HG02885 (cell line): ENCODE results near the gene RTN4.
"Not testable (repeated sequence)": the region's sequence is repeated elsewhere in the genome, so short reads cannot be mapped to it uniquely, and the experiment has no call there.

Source experiments
- ATAC-seq: cut with Tn5 transposase; IDR thresholded peaks from one replicate; pipeline ENCODE4 v1.9.1; 2021; ENCODE audit warnings: mild to moderate bottlenecking; ENCODE audit not compliant: unreplicated experiment, poor library complexity

RTN4 gene

DNA sequence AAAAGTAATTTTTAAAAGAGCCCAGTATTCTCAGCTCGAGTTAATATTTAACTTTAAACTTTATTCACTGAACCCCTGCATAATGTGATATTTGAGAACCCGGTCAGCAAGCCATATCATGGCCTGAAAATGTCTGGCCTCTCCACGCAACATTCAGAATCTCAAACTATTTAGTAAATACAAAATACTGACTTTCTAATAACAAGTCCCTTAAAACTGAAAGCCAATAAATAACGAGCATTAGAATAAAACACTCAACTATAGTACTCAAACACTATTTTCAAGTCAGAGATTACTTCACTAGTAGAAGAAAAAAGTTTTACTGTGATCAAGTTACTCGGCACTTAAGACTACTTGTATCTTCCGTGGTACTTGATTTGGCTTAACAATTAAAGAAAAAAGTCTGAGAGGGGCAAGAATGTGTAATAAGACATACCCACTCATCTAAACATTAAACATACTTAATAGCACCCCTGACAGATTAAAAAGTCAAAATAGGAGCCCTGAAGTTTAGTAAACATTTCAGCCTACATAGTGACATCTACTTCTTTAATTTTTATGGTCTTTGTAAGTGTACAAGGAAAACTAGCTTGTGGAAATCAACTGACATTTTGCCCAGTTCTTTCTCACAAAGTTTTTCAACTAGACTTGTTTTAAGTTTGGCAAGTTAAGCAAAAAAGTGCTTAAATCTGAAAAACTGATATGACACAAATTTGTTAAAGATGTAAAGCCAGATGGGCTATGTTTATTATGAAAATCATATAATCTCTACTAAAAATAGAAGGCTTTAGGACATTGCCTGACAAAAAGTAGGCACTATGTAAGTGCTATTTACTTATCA lies 38.2 kb downstream of the RTN4 start:
- no peak for ATAC-seq

DNA sequence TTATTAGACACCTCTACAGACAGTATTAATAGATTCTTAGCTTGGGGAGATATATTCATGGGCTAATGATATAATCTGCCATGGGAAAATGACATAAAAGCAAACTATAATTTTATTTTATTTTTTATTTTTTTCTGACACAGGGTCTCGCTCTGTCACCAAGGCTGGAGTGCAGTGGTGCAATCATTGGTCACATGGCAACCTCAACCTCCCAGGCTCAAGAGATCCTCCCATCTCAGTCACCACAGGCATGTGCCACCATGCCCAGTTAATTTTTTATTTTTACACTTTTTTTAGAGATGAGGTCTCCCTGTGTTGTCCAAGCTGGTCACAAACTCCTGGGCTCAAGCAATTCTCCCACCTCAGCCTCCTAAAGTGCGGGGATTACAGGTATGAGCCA lies 39.3 kb downstream of the RTN4 start:
- ATAC-seq, result no peak

DNA sequence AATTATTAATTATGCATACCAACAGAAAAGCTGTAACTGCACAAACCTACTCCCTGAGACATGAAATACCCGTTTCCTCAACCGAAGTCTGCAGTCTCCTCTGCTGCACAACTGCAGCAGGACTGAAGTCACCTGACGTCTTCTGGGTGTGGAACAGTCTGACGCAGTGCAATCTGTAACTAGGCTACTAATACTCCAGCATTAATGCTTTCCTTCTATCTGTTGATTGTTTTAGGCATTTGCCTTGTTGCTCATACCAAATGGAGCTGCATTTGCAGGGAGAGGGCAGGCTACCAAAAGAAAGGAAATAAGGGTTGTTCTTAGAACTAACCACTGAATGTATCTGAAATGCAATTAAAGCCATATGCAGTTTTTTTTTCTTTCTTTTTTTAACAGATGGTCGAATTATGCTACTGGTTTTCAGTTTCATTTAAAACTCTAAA lies 40.1 kb downstream of the RTN4 start:
- peak; percentile 93 for ATAC-seq

DNA sequence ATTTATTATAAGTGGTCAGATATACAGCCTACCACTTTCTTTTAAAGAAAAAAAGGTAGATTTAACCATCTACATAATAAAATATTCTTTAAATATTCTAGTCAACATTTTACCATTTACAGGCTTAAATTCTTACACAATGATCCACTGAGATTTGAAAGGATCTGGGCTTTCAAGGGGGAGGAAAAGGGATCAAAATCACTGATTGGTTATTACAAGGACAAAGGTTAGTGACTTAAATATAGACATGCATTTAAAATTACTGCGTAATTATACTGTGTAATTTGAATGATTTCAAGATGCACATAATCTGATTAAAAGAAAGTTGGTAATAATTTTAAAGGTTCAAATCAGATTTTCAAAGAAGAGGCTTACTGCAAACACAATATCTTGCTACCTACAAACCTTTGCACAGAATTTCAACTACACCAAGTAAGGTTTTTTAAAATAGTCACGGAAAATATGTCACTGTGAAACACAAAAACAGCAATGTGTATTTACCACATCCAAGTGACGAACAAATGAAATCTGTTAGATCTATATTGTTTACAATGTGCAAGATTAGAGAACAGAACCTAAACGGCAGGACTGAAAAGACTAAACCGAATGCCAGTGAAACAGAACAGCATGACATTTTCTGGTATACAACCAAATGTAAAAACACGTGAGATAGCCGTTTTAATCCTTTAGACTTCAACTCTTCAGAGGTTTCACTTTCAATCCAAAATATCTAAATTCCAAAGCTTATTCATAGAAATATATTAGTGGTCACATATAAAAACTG lies 40.8 kb downstream of the RTN4 start:
- no peak for ATAC-seq

DNA sequence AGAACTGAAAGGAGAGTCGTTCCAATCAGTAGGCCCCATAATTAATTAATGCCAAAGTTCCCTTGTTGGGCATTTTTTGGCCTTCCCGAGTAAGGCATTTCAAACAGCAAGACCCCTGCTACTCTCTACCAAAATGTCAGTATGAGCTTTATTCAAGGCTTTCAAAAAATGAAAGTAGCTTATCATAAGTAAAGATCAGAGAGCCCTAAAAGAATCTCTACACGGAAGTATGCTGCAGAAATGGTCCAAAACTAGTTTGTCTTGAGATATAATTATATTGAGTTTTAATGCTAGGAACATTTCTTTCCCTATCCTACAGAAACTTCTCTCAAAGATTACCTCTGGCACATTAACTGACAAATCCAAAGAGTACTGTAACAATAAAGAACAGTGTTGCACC lies 43.9 kb downstream of the RTN4 start:
- ATAC-seq, result no peak

DNA sequence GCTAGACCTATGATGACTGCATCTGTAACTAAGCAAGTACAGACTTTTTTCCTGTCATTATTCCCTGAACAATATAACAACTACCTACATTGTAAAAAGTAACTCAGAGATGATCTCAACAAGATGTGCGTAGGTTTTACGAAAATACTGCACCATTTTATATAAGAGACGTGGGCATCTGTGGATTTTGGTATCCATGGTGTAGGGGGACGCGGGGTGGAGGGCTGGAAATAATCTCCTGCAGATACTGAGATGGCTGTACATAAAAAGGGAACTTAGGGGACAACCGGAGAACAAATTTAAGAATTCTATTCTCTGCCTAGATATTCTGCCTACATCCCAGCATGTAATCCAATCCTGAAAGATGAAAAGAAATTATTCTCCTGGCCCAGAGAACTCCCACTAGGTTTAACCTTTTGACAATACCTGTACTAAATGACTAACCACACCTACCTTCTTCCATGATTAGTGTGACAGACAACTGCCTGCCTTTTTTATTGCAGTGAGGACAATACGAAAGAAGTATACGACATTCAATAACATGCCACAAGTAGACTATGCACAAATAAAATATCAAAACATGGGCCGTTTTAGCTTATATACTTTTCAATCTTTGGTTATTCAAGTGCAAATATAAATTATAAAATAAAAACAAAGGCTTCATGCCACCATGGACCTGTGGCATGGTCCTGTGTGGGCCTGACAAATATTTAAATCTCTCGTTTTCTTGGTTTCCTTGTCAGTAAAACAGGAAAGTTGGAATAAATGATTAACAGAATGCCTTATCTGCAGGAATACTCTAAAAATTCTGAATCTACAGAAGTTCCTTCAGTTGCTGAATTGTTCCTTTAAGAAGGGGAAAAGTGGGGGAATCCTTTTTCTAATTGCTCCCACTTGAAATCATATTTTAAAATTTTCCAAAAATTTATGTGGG lies 46.3 kb downstream of the RTN4 start:
- no peak for ATAC-seq

DNA sequence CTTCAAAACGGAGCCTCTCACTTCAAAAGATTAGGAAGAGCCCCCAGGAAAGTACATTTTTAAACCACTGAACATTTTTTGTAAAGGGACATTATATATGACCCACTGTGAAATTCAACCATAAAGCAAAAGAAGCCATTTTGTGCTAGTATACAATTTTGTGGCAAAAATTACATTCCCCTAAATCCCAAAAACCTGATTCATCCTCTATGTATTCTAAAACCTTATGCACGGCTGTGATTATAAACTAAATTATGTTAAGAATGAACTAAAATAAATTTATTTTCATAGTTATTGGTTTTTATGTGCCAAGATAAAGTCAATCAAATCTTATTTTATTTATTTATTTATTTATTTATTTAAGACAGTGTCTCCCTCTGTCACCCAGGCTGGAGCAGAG lies 48.5 kb downstream of the RTN4 start:
- ATAC-seq, result no peak

DNA sequence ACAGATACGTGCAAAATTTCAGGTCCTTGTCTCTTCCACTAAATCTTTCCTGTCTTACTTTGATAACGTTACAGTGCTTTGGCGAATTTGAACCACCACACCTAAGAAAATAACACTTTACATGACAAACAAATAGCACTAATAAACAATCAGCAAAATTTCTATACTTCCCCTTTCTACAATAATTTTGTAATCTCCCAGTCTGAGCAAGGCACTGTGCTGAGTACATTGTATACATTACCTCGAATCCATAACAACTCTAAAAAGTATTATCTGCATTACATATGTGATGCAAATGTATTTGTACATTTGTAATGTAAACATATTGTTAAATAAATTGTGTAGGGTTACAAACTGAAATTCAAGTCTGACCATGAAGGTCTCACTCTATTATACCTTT lies 49.9 kb downstream of the RTN4 start:
- ATAC-seq, result no peak

DNA sequence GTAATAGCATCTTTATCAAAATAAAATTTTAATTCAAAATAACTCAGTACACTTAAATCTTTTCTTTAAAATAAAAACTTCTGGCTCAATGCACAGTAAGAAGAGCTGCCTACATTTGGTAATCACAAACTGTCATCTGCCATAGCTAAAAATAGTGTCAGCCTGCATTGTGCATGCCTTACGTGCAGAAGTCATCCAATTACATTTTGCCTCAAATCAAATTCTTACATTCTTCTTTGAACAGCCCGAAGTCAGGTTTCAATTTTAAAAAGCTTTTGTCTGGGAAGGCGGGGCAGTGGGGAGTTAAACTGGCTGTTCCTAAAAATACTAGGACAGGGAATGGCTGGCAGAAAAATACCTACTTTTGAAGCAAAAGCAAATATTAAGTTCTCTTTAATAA lies 51.1 kb downstream of the RTN4 start:
- no peak for ATAC-seq

DNA sequence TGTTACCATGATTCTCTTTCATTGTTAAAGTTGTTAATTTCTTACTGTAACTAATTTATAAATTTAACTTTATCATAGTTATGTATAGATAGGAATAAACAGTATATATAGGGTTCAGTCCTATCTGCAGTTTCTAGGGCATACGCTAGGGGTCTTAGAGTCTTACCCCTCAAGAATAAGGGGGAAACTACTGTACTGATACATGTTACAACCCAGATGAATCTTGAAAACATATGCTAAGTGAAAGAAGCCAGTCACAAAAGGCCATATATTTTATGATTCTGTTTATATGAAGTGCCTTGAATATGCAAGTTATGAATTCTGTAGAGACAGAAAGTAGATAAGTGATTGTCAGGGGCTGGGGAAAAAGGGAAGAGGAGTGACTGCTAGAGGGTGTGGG lies 52.4 kb downstream of the RTN4 start:
- no peak for ATAC-seq

DNA sequence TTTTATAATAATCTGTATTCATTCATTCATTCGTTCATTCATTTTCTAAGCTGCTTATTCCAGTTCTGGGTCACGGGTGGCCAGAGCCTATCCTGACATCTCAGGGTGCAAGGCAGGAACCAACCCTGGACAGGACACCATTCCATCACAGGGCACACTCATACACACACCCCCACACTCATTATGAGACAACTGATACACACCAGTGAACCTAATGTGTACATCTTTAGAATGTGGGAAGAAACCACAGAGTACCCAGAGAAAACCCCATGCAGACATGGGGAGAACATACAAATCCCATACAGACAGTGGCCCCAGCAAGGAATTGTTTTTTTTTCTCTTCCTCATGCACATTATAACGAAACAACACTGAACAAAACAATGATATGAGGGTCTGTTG lies 54.7 kb downstream of the RTN4 start:
- peak; percentile 69 for ATAC-seq

DNA sequence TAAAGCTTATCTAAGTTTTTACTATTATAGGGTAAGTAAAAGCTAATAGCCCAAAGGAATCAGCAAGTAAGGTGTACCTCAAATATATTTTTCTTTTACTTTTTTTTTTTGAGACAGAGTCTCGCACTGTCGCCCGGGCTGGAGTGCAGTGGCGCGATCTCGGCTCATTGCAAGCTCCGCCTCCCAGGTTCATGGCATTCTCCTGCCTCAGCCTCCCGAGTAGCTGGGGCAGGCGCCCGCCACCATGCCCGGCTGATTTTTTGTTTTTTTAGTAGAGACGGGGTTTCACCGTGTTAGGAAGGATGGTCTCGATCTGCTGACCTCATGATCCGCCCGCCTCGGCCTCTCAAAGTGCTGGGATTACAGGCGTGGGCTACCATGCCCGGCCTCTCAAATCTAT lies 59.6 kb downstream of the RTN4 start:
- ATAC-seq, result not testable (repeated sequence)

DNA sequence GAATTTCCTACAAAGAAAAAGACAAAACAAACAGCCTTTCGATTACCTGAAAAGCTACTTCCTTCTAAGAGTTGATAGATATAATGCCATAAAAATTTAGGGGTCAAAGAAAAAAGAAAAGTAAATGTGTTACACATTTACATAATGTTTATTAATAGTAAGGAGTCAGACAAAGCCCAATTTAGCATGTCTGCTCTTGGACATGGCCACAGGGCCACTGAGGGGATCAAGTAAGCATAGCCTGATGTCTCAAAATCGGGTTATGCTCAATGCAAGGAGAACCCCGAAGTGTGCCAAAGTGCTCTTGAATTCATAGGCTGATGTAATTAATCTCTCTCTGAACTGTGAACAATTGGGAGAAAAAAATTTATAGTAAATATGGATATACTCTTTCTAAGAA lies 61.6 kb downstream of the RTN4 start:
- no peak for ATAC-seq

DNA sequence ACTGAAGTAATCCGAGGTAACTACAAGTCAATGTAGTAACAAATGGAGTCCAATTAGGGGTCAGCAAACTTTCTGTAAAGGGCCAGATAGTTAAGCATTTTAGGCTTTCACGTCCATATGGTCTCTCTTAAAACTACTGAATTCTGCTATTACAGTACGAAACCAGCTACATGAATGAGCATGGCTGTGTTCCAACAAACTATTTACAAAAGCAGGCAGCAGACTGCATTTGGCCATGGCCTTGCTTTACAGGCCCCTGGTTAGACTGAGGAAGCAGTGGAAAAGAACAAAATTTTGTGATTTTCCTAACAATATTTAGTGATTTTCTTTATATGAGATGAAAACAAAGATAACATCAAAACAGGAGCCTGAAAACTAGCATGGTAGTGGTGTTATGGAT lies 64.0 kb downstream of the RTN4 start:
- ATAC-seq, result no peak

DNA sequence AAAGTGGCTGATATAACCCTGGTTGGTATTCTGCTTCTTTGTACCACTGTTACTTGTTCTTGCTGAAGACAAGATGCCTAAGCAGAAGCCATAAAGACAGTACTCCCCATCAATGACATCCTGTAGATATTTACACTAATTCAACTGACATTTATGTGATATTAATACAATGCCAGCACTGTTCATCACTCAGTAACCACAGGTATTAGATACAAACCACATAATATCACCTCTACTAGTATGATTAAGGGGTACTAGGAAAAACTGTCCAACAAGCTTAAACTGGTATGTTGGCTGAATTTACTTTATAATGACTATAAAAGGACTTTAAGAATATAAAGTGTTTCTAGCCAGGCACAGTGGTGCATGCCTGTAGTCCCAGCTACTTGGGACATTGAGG lies 65.8 kb downstream of the RTN4 start:
- ATAC-seq, result no peak

DNA sequence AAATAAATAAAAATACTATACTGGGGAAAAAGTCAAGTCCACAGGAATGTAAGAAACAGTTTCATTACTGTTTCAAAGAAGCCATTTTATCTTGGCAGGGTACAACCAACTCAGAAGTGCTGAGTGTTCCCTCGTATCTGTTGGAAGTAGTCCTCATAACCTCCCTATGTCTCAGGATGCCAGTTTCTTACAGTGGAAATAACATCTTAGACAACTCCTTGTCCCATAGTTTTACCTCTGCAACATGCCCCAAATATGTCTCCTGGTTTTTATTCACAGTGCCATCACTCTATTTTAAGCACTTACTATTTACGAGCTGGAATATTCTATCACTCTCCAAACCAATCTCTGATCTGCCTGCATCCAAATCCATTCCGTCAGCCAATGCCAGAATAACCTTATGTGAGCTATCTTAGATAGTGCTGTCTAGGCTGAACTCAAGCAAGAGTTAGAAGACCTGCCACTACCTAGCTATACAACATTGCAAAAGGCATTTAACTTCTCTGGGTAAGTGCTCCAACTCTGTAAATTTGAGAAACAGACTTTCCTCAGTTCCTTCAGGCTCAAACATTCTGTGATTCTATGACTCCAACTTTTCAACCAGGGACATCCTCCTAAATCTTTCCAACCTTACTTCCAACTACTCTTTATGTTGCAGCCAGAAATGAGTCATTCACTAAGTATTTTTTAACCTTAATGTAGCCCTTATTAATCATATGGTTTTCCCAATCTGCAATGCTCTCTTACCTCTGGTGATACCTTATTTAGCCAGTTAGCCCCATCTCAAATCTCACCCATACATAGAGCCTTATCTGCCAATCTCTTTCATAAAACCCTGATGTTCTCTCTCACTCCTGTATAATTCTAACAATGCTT lies 66.7 kb downstream of the RTN4 start:
- ATAC-seq, result no peak

DNA sequence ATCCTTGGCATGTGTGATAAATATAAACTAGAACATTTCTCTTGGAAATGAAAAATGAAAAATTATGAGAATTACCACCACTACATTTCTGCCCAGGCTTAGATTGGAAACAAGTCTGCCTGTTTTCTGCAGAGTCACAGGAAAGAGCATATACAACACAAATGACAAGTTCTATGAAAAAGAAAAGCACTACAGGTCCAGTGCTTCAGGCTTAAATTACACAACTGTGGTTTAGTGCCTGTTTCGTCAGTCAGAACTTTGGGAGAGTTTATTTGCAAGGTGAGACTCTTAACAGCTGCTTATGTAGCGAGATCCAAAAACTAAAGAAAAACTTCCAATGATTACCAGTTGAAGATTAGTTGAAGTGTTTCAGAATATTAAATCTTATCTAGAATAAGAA lies 68.9 kb downstream of the RTN4 start:
- ATAC-seq, result no peak

DNA sequence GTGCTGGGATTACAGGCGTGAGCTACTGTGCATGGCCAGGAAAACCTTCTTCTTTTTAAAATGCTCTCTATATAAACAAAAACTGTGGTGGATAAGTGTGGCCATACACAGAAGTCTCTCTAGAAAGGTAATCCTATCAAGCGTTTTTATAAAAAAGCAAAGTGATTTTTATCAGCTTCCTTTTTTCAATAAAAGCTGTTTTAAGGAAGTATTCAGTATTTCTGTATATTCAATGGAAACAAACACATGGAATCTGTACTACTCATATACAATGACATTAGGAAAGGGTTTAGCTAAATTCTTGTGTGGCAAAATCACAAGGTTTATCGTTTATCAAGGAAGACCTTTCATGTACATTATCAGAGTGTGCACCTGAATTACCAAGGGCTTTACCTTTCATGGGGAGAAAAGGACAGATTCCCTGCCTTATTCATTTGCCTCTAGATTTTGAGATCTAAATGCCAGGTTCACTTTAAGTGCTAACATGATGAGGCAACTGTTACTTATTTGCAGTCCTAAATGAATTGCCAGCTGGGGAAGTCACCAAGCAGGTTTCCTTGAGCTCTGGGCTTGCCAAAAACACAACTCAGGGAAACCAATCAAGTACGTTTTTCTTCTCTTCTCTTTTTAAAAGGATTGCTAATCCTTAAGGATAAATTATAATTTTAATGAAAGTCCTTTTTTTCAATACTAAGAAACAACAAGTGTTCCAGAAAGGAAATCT lies 70.8 kb downstream of the RTN4 start:
- ATAC-seq, result no peak

DNA sequence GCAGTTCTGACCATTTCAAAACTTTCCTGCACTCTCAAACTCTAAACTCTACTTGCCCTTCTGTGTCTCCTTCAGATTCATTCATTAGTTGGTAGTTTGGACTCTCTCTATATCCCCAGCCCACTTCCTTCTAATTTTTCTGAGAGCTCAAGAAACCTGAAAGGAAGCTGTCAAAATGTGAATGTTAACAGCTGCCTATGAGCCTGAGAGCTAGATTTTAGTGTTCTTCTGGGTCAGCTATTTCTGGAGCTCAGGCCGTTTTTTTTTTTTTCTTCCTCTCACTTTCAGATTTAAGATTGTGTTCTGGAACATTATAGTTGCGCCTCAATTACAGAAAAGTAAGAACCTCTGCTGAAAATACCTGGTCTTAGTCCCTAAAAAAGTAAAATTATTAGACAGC lies 73.1 kb downstream of the RTN4 start:
- peak; percentile 94 for ATAC-seq
